GM12878 (cell line): ENCODE measurements around the gene RALGPS1. TPM values are rescaled to one million over a fixed set of nuclear protein-coding genes. Genes with fewer than 3 reads are reported as not detected.

Experiments used
- ATAC-seq: fragments of 200-7000 bp; cut with Tn5 transposase; 3 replicates; pipeline ENCODE4 v1.9.1; 2020; ENCODE audit warnings: mild to moderate bottlenecking, moderate library complexity
- BruUV-seq: library from RNA; stranded (reverse); fragments of 400-500 nt; replicated peaks from 2 replicates; lab custom pipeline; 2021; lab: Mats Ljungman, UMichigan
- CTCF ChIA-PET: fragments of 300-600 bp; sonication (Branson Sonifier 250); formaldehyde crosslinking; extraction: SDS; loops from one replicate; lab custom pipeline; 2021; ENCODE audit warnings: inconsistent platforms; lab: Yijun Ruan, JAX
- POLR2A ChIA-PET: fragments of 350-600 bp; formaldehyde crosslinking; extraction: SDS; loops from one replicate; lab custom pipeline; 2021; ENCODE audit warnings: inconsistent platforms; lab: Charles Lee
- RAD21 ChIA-PET: fragments of 300-600 bp; sonication (Branson Sonifier 250); formaldehyde crosslinking; loops from one replicate; lab custom pipeline; 2023; ENCODE audit warnings: antibody characterized with exemption; ENCODE audit not compliant: unreplicated experiment; lab: Charles Lee
- SMC1A ChIA-PET: fragments of 300-600 bp; sonication (Branson Sonifier 250); formaldehyde crosslinking; loops from one replicate; lab custom pipeline; 2023; ENCODE audit not compliant: unreplicated experiment, uncharacterized antibody; lab: Charles Lee
- DNase-seq: peaks from one replicate; pipeline ENCODE4 v3.0.0-alpha.2; 2011; ENCODE audit warnings: low read depth, low spot score
- FAIRE-seq: peaks from 3 replicates; lab custom pipeline; 2011; peaks lifted over from hg19 to GRCh38; lab: Jason Lieb, UNC
- H2AFZ ChIP-seq: 2 replicates; pipeline ENCODE4 v1.6.0; 2011; ENCODE audit warnings: low read depth, low read length, control low read depth; ENCODE audit not compliant: control insufficient read depth
- H3K27ac ChIP-seq: 2 replicates; pipeline ENCODE4 v1.5.1; 2011; ENCODE audit warnings: control low read depth; ENCODE audit not compliant: control insufficient read depth, insufficient read depth
- H3K27me3 ChIP-seq, 2 experiments: replicated peaks in 1 of 2; 2 replicates each; pipeline versions ENCODE4 v1.6.0 to v1.6.1; 2011; ENCODE audit warnings: low read length in 1 of 2; ENCODE audit not compliant: control insufficient read depth in 2 of 2, insufficient read depth in 2 of 2
- H3K36me3 ChIP-seq, 2 experiments: 2 replicates each; pipeline ENCODE4 v1.5.1; 2011; ENCODE audit warnings: low read length in 1 of 2; ENCODE audit not compliant: control insufficient read depth in 2 of 2, insufficient read depth in 2 of 2
- H3K4me1 ChIP-seq: 2 replicates; pipeline ENCODE4 v1.6.1; 2011; ENCODE audit warnings: mild to moderate bottlenecking, low read length, moderate library complexity, mixed read lengths; ENCODE audit not compliant: control insufficient read depth, insufficient read depth
- H3K4me2 ChIP-seq: 2 replicates; pipeline ENCODE4 v1.6.0; 2011; ENCODE audit warnings: control low read depth; ENCODE audit not compliant: control insufficient read depth, insufficient read depth
- H3K4me3 ChIP-seq: fragments of 200-600 bp; sonication (generic); 2 replicates; pipeline ENCODE4 v1.5.1; 2016
- H3K79me2 ChIP-seq: 2 replicates; pipeline ENCODE4 v1.6.0; 2011; ENCODE audit warnings: low read length; ENCODE audit not compliant: control insufficient read depth, insufficient read depth
- H3K9ac ChIP-seq: 2 replicates; pipeline ENCODE4 v1.8.0; 2011; ENCODE audit warnings: low read length, control low read depth, mixed read lengths; ENCODE audit not compliant: control insufficient read depth, insufficient read depth
- H3K9me3 ChIP-seq: replicated peaks from 3 replicates; pipeline ENCODE4 v1.5.1; 2011; ENCODE audit warnings: mild to moderate bottlenecking, low read length; ENCODE audit not compliant: control insufficient read depth, insufficient read depth
- H4K20me1 ChIP-seq: 2 replicates; pipeline ENCODE4 v1.6.0; 2011; ENCODE audit not compliant: control insufficient read depth, insufficient read depth
- HDGF ChIP-seq: fragments of 450-650 bp; IDR thresholded peaks from 2 replicates; pipeline ENCODE4 v1.6.1; 2016; ENCODE audit warnings: antibody characterized with exemption
- IRF4 ChIP-seq: IDR thresholded peaks from 2 replicates; pipeline ENCODE4 v1.6.1; 2011; ENCODE audit warnings: low read depth, low read length
- MEF2A ChIP-seq: IDR thresholded peaks from 2 replicates; pipeline ENCODE4 v1.6.1; 2011; ENCODE audit warnings: low read depth, mild to moderate bottlenecking, low read length, moderate library complexity; ENCODE audit not compliant: insufficient read depth
- NBN ChIP-seq: fragments of 450-650 bp; IDR thresholded peaks from 2 replicates; pipeline ENCODE4 v1.6.1; 2016
- NR2C1 ChIP-seq: fragments of 450-650 bp; IDR thresholded peaks from 2 replicates; pipeline ENCODE4 v1.6.1; 2017; ENCODE audit warnings: antibody characterized with exemption, mild to moderate bottlenecking, moderate library complexity
- NRF1 ChIP-seq: conservative IDR thresholded peaks from 2 replicates; pipeline ENCODE4 v1.6.1; 2011; ENCODE audit warnings: mild to moderate bottlenecking, low read depth, low read length, improper control_type of control experiment
- POLR2AphosphoS5 ChIP-seq: IDR thresholded peaks from 2 replicates; pipeline ENCODE4 v1.6.1; 2011; ENCODE audit warnings: mild to moderate bottlenecking, low read length, inconsistent platforms
- SMARCA5 ChIP-seq: fragments of 450-650 bp; IDR thresholded peaks from 2 replicates; pipeline ENCODE4 v1.6.1; 2017; ENCODE audit warnings: mild to moderate bottlenecking
- SRF ChIP-seq, 2 experiments: IDR thresholded peaks; 2 replicates each; pipeline ENCODE4 v1.6.1; 2011; ENCODE audit warnings: low read depth in 2 of 2, low read length in 2 of 2, mild to moderate bottlenecking in 1 of 2, moderate library complexity in 1 of 2
- SUPT20H ChIP-seq: IDR thresholded peaks from 2 replicates; pipeline ENCODE4 v1.6.1; 2011; ENCODE audit warnings: low read depth, mild to moderate bottlenecking, low read length, moderate library complexity, borderline replicate concordance; ENCODE audit not compliant: control insufficient read depth
- TCF12 ChIP-seq: IDR thresholded peaks from 2 replicates; pipeline ENCODE4 v1.6.1; 2011; ENCODE audit warnings: low read depth, mild to moderate bottlenecking, low read length
- YBX1 ChIP-seq: fragments of 450-650 bp; IDR thresholded peaks from 2 replicates; pipeline ENCODE4 v1.6.1; 2016; ENCODE audit warnings: antibody characterized with exemption
- ZNF24 ChIP-seq: fragments of 450-650 bp; IDR thresholded peaks from 2 replicates; pipeline ENCODE4 v1.6.1; 2017; ENCODE audit warnings: antibody characterized with exemption, mild to moderate bottlenecking
- WGBS: methylation state at CpG from one replicate; pipeline ENCODE4 v1.1.6; 2016; ENCODE audit warnings: low lambda C conversion rate; ENCODE audit not compliant: insufficient replicate concordance, insufficient coverage; ENCODE audit errors: missing lambda C conversion rate; 5-methylcytosine and 5-hydroxymethylcytosine counted together
- in situ Hi-C: fragments of 300-500 bp; cut with MboI; formaldehyde crosslinking; loops from 9 replicates; pipeline ENCODE4 v1.14.3; 2018; ENCODE audit warnings: mixed read lengths
- intact Hi-C: fragments of 100-400 bp; cut with micrococcal nuclease; formaldehyde crosslinking; loops from one replicate; pipeline ENCODE4 v1.14.2; 2022; ENCODE audit not compliant: unreplicated experiment
- polyA plus RNA-seq, 11 experiments: library from polyadenylated mRNA; depleted of rRNA in 4 of 11; unstranded in 6 of 11; stranded (reverse) in 5 of 11; fragments of >200 nt; fragmentation: Nextera tagmentation in 4 of 11; fragmentation: Illumina TruSeq in 1 of 11; extraction: Ambion mirVana in 4 of 11; extraction: Trizol in 1 of 11; gene quantifications; 1 replicate in 1 of 11; 2 replicates in 10 of 11; pipeline versions ENCODE4 v1.2.1 to v1.2.3, GENCODE V29; 2011 to 2016; ENCODE audit warnings: inconsistent platforms in 2 of 11, missing spikeins in 2 of 11, low read depth in 1 of 11
- total RNA-seq, 4 experiments: library from RNA; depleted of rRNA in 3 of 4; stranded (reverse); fragments of >200 nt in 3 of 4; fragmentation: Illumina TruSeq in 1 of 4; extraction: Trizol in 1 of 4; gene quantifications; 2 replicates each; pipeline versions ENCODE4 v1.2.1 to v1.2.3, GENCODE V29; 2013 to 2021
- TF ChIP-seq, protein P1 (sequence below): fragments of 450-650 bp; IDR thresholded peaks from 2 replicates; pipeline ENCODE4 v1.6.1; 2017; ENCODE audit warnings: antibody characterized with exemption, mild to moderate bottlenecking, moderate library complexity
- TF ChIP-seq, protein P2 (sequence below): IDR thresholded peaks from 2 replicates; pipeline ENCODE4 v1.6.1; 2011; ENCODE audit warnings: borderline replicate concordance, low read depth, mild to moderate bottlenecking, moderate library complexity, low read length; ENCODE audit not compliant: insufficient read depth, poor library complexity, severe bottlenecking
- TF ChIP-seq, protein P3 (sequence below): IDR thresholded peaks from 2 replicates; pipeline ENCODE4 v1.6.1; 2011; ENCODE audit warnings: borderline replicate concordance, low read depth, mild to moderate bottlenecking, moderate library complexity, mixed read lengths, low read length; ENCODE audit not compliant: insufficient read depth; ENCODE audit errors: extremely low read length

RALGPS1 gene
- total and polyA plus RNA-seq, 10 of the 15 experiments (the other 5 are each of a cell fraction or from before 2014, with no cell fraction given) = 0.13 to 5.6 (median 2.7) TPM

DNA sequence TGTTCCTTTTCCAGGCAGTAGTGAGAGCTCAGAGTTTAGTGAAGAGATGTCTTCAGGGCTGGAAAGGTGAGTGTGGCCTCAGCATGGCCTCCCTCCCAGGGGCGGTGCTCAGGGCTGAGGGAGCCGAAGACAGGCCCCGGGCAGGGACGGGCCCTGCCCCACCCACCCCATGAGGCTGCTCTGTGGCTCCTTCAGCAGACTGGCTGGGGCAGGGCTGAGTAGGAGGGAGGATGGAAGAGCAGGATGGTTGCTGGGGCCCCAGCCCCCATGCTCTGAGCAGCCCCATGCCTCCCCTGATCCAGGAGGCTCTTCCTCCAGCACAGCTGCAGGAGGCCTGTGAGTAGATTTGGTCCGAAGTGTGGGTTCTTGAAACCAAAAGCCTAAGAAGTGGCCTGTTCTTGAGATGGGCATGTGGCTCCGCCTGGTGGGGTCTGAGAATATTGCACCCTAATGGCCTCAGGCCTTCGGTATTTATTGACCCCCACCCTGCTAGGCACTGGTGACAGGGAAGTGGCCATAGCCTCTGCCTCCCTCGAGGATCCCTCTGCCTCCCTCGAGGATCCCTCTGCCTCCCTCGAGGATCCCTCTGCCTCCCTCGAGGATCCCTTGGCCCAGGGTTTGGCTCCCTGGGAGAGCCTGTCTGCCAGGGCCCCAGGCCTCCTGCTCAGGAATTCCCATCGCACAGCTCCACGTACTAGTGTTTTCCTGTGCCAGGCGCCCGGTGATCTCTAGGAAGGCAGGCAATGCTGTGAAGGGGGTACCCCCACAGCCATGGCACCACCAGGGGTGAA, 284.6 kb downstream of the RALGPS1 start:
- WGBS = 38% methylated on average over 15 of the region's 15 CpGs
- RAD21 ChIA-PET = interaction anchor here (0.6 to 11.3 kb wide), 23 partner anchors 13 to 259 kb away, joined by 3 to 226 read pairs (median 7); partner anchors contain the start of gene SLC2A8
- intact Hi-C loops (loop anchor here (1.0 to 5.0 kb wide), 7 partner anchors 15 to 259 kb away; no protein-coding TSS in a partner anchor), in situ Hi-C loops (loop anchor here (5.0 kb wide), 2 partner anchors 232 to 257 kb away; no protein-coding TSS in a partner anchor)
- Histone ChIP-seq H3K4me2 (no peak overlapping the region), H3K27ac (no peak overlapping the region), H2AFZ (peak overlapping the region; percentile 66), H3K4me3 (no peak overlapping the region), H4K20me1 (no peaks in the 10 kb centered on the region), H3K79me2 (no peaks in the 10 kb centered on the region), H3K4me1 (peaks cover 6% of the 10 kb centered on the region), H3K36me3 (no peaks in the 10 kb centered on the region), H3K9ac (no peak overlapping the region), H3K9me3 (no peaks in the 10 kb centered on the region), H3K27me3 (no peaks in the 10 kb centered on the region)
- ATAC-seq (peak; percentile 93), FAIRE-seq (peak; percentile 99), DNase-seq (peak; percentile 71)
- SMC1A ChIA-PET = interaction anchor here (0.7 to 28.2 kb wide), 24 partner anchors 9 to 285 kb away, joined by 3 to 812 read pairs (median 6); partner anchors contain the start of gene RALGPS1
- POLR2A ChIA-PET = interaction anchor here (0.6 to 6.0 kb wide), 13 partner anchors 10 to 262 kb away, joined by 3 to 38 read pairs (median 5); no protein-coding TSS in a partner anchor
- BruUV-seq = no TSS peak
- CTCF ChIA-PET = interaction anchor here (0.6 to 11.7 kb wide), 30 partner anchors 10 to 535 kb away, joined by 3 to 174 read pairs (median 8); no protein-coding TSS in a partner anchor
- TF ChIP-seq, protein P1, sequence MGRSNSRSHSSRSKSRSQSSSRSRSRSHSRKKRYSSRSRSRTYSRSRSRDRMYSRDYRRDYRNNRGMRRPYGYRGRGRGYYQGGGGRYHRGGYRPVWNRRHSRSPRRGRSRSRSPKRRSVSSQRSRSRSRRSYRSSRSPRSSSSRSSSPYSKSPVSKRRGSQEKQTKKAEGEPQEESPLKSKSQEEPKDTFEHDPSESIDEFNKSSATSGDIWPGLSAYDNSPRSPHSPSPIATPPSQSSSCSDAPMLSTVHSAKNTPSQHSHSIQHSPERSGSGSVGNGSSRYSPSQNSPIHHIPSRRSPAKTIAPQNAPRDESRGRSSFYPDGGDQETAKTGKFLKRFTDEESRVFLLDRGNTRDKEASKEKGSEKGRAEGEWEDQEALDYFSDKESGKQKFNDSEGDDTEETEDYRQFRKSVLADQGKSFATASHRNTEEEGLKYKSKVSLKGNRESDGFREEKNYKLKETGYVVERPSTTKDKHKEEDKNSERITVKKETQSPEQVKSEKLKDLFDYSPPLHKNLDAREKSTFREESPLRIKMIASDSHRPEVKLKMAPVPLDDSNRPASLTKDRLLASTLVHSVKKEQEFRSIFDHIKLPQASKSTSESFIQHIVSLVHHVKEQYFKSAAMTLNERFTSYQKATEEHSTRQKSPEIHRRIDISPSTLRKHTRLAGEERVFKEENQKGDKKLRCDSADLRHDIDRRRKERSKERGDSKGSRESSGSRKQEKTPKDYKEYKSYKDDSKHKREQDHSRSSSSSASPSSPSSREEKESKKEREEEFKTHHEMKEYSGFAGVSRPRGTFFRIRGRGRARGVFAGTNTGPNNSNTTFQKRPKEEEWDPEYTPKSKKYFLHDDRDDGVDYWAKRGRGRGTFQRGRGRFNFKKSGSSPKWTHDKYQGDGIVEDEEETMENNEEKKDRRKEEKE = no peak
- 0 out of 2 replicates have a peak, but pooled peaks have one; percentile 50 for TF ChIP-seq IRF4
- no peak for TF ChIP-seq MEF2A
- TF ChIP-seq ZNF24 = peak; percentile 51; the same call in 1 of the 2 replicates
- no peak for TF ChIP-seq NRF1
- TF ChIP-seq NBN = 0 out of 2 replicates have a peak, but pooled peaks have one; percentile 26
- TF ChIP-seq YBX1 = no peak
- TF ChIP-seq SUPT20H = no peak
- peak; percentile 57; the same call in 1 of the 2 replicates for TF ChIP-seq SMARCA5
- TF ChIP-seq TCF12 = 0 out of 2 replicates have a peak, but pooled peaks have one; percentile 59
- 0 out of 2 replicates have a peak, but pooled peaks have one; percentile 44 for TF ChIP-seq HDGF
- TF ChIP-seq, protein P2, sequence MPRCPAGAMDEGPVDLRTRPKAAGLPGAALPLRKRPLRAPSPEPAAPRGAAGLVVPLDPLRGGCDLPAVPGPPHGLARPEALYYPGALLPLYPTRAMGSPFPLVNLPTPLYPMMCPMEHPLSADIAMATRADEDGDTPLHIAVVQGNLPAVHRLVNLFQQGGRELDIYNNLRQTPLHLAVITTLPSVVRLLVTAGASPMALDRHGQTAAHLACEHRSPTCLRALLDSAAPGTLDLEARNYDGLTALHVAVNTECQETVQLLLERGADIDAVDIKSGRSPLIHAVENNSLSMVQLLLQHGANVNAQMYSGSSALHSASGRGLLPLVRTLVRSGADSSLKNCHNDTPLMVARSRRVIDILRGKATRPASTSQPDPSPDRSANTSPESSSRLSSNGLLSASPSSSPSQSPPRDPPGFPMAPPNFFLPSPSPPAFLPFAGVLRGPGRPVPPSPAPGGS = no peak
- TF ChIP-seq SRF (IDR thresholded peaks at IDR 0.05; ENCODE audit: low read depth in 2 of 2, low read length in 2 of 2) = no peak
- TF ChIP-seq, protein P3, sequence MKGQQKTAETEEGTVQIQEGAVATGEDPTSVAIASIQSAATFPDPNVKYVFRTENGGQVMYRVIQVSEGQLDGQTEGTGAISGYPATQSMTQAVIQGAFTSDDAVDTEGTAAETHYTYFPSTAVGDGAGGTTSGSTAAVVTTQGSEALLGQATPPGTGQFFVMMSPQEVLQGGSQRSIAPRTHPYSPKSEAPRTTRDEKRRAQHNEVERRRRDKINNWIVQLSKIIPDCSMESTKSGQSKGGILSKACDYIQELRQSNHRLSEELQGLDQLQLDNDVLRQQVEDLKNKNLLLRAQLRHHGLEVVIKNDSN = no peak
- no peak; the same call in 1 of the 2 replicates for TF ChIP-seq NR2C1
- no peak for TF ChIP-seq POLR2AphosphoS5
